Mucosa of descending colon (tissue), 3 donors: ENCODE measurements around the gene SLC35E4. TPM values are rescaled to one million over a fixed set of nuclear protein-coding genes. Genes with fewer than 3 reads are reported as not detected.

Experiments used
- ATAC-seq: fragments of 200-7000 bp; cut with Tn5 transposase; one replicate; pipeline ENCODE4 v1.9.1; 2020; ENCODE audit warnings: mild to moderate bottlenecking, moderate library complexity
- DNase-seq, 3 donors: peaks; one replicate each; pipeline ENCODE4 v3.0.0-alpha.2; 2020
- H3K36me3 ChIP-seq: fragments of 200-600 bp; one replicate; pipeline ENCODE4 v1.8.0; 2021; ENCODE audit warnings: low read depth, mild to moderate bottlenecking
- H3K4me1 ChIP-seq: fragments of 200-600 bp; one replicate; pipeline ENCODE4 v1.8.0; 2021; ENCODE audit warnings: low read depth, mild to moderate bottlenecking
- H3K4me3 ChIP-seq: fragments of 200-600 bp; one replicate; pipeline ENCODE4 v1.8.0; 2021; ENCODE audit warnings: mild to moderate bottlenecking
- H3K9me3 ChIP-seq: fragments of 200-600 bp; one replicate; pipeline ENCODE4 v1.8.0; 2021; ENCODE audit warnings: mild to moderate bottlenecking
- CTCF ChIP-seq: fragments of 200-600 bp; IDR thresholded peaks from one replicate; pipeline ENCODE4 v1.8.0; 2022; ENCODE audit warnings: antibody characterized with exemption, mild to moderate bottlenecking
- intact Hi-C, 2 donors: fragments of 100-400 bp; cut with DNase I in 1 of 2; cut with micrococcal nuclease in 1 of 2; formaldehyde crosslinking; loops; one replicate each; pipeline versions ENCODE4 v1.11.0 to v1.11.1; 2022; cut with DNase I, micrococcal nuclease
- total RNA-seq, 3 donors: library from RNA; stranded (reverse); fragmentation: NEBNext Ultra II Directional in 2 of 3; extraction: Animal tissue kit (Norgen Biotek cat#: 25700) in 2 of 3; gene quantifications; one replicate each; pipeline versions ENCODE4 v1.2.1 to v1.2.4, GENCODE V29; 2021 to 2023
- donor health status: DM: no; HTN: no; CAD: no; lungs with moderate emphysema.
- donor health status: DM: no; HTN: no; CAD: no.
- donor health status: DM: no; HTN: yes; CAD: no.

Gene SLC35E4
- total RNA-seq, 3 donors from 2014 or later: 5.0 to 8.5 (median 7.6) TPM

- no peak for DNase-seq
- H3K9me3 ChIP-seq: no peaks in the 10 kb centered on the region
- TF ChIP-seq CTCF: no peak
- no peak for ATAC-seq
- H3K36me3 ChIP-seq: no peaks in the 10 kb centered on the region
- H3K4me3 ChIP-seq: no peak overlapping the region
- intact Hi-C loops: no loop called here
- H3K4me1 ChIP-seq: no peaks in the 10 kb centered on the region
Observed at GRCh38 chr22:30655532-30655931, 20.0 kb downstream of the SLC35E4 start.

- no peak overlapping the region for H3K4me3 ChIP-seq
- no peak for ATAC-seq
- no peak for TF ChIP-seq CTCF
Observed at GRCh38 chr22:30662040-30662439, 26.5 kb downstream of the SLC35E4 start.

GRCh38 chr22:30664798-30665197 is 29.2 kb downstream of the SLC35E4 start:
- DNase-seq: no peak
- intact Hi-C loops: no loop called here
- TF ChIP-seq CTCF: no peak
- Histone ChIP-seq H3K4me1 (peaks cover 16% of the 10 kb centered on the region), H3K9me3 (no peaks in the 10 kb centered on the region), H3K36me3 (no peaks in the 10 kb centered on the region), H3K4me3 (no peak overlapping the region)
- ATAC-seq: no peak

More at GRCh38 chr22:30662040-30662439, 26.5 kb downstream of the SLC35E4 start:
- intact Hi-C loops: no loop called here
- Histone ChIP-seq H3K9me3 (no peaks in the 10 kb centered on the region), H3K36me3 (no peaks in the 10 kb centered on the region), H3K4me1 (peaks cover 16% of the 10 kb centered on the region)
- DNase-seq: no peak

GRCh38 chr22:30665266-30665665 is 29.7 kb downstream of the SLC35E4 start:
- intact Hi-C loops: no loop called here

GRCh38 chr22:30665786-30666185 is 30.2 kb downstream of the SLC35E4 start:
- H3K4me3 ChIP-seq: no peak overlapping the region
- peak; percentile 6 for ATAC-seq
- intact Hi-C loops: no loop called here

More at GRCh38 chr22:30665266-30665665, 29.7 kb downstream of the SLC35E4 start:
- TF ChIP-seq CTCF: no peak
- Histone ChIP-seq H3K4me1 (peaks cover 16% of the 10 kb centered on the region), H3K4me3 (no peak overlapping the region), H3K9me3 (no peaks in the 10 kb centered on the region), H3K36me3 (no peaks in the 10 kb centered on the region)
- ATAC-seq (peak; percentile 15), DNase-seq (peak in 2 of 3 donors; percentile 22 to 36)

More at GRCh38 chr22:30665786-30666185, 30.2 kb downstream of the SLC35E4 start:
- peaks cover 16% of the 10 kb centered on the region for H3K4me1 ChIP-seq
- no peak for TF ChIP-seq CTCF
- no peaks in the 10 kb centered on the region for H3K9me3 ChIP-seq
- DNase-seq: peak in 2 of 3 donors; percentile 41 to 55
- no peaks in the 10 kb centered on the region for H3K36me3 ChIP-seq
